NCI-H1417 (cell line): Measurements from ENCODE around the gene REEP3.

Experiments used
- DNase-seq, 3 experiments: peaks; one replicate each; lab custom pipeline; 2025; lab: John Stamatoyannopoulos, UW

Gene REEP3

DNA sequence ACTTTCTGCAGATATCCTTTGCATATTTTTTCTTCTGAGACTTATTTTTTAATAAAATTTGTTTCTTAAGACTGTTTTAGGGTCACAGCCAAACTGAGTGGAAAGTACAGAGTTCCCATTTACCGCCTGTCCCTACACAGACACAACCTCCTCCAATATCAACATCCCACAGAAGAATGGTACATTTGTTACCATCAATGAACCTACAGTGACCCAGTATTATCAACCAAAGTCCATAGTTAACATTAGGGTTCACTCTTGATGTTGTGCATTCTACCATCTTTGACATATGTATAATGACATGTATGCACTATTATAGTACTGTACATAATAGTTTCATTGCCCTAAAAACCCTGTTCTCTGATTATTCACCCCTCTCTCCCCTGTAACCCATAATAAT, 14.6 kb upstream of the REEP3 start:
- DNase-seq: no peak

DNA sequence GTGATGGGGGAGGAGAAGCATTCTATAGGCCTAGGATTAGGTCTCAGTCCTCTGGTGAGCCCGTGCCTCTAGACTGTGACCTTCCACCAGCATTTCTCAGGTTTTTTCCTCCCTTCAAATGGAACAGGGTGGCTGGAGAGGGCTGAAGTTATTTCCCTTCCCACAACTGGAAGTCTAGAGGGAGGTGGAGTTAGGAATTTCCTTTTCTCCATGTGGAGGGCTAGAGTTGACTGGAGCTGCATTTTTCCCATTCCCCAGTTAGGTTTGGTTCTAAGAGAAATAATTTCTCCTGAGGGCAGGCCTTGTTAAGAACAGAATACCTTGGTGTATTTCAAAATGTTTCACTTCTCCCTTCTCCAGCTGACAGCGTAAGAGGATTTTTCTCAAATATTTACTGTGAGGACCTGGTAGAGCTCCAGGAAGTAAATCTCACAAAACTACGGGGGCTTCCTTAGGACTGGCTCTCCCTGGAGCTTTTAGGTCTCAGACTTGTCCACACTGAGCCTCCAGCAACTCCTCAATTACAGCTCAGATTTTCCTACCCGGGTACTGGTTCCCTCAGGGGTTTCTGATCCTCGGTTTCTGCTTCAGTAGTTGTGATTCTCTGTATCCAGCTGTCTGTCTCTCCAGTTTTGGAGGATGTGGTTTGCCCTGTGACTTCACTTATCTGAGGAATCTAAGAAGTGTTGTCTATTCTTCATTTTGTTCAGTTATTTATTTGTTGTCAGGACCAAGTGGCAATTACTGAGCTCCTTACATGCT, 6.0 kb upstream of the REEP3 start:
- no peak for DNase-seq

DNA sequence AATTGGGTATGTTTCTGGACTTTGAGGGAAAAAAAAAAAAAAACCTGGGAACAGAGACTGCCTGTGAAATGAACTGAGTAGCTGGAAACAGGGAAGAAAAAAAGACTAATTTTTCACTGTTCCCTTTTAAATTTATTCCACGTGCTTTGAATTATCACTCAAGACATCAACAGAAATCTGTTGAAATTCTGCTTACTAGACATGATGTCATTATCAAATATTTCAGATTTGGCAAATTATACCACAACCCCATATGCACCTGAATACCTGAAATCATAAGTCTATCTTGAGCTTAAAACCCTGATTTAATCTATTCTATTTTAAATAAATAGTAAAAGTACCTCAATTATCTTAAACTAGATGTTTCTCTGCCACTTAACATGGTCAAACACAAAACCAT, 5.0 kb upstream of the REEP3 start:
- DNase-seq: no peak

DNA sequence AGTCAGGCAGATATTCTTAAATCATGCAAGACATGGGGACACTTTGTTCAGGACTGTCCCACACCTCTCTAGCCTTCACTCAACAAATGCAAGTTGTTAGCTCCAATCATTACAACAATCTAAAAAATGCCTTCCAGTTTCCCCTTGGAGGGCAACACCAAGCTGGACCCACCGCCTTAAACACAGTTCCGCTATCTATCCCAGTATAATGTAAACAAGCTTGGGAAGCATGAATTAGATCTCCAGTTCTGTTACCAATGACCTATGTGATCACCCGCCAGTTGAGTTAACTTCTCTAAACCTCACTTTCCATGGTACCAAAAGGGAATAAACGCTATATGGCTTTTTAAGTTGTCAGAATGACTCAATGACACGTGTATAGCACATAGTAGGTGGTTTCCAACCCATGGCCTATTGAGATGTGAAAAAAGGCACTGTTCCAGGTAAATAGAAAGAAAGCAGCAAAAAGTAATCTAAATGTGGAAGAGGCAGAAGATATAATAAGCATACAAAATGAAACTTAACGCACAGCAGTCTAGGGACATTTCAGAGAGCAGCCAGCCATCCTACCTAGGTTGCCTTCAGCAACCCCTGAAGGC, 2.4 kb upstream of the REEP3 start:
- no peak for DNase-seq

DNA sequence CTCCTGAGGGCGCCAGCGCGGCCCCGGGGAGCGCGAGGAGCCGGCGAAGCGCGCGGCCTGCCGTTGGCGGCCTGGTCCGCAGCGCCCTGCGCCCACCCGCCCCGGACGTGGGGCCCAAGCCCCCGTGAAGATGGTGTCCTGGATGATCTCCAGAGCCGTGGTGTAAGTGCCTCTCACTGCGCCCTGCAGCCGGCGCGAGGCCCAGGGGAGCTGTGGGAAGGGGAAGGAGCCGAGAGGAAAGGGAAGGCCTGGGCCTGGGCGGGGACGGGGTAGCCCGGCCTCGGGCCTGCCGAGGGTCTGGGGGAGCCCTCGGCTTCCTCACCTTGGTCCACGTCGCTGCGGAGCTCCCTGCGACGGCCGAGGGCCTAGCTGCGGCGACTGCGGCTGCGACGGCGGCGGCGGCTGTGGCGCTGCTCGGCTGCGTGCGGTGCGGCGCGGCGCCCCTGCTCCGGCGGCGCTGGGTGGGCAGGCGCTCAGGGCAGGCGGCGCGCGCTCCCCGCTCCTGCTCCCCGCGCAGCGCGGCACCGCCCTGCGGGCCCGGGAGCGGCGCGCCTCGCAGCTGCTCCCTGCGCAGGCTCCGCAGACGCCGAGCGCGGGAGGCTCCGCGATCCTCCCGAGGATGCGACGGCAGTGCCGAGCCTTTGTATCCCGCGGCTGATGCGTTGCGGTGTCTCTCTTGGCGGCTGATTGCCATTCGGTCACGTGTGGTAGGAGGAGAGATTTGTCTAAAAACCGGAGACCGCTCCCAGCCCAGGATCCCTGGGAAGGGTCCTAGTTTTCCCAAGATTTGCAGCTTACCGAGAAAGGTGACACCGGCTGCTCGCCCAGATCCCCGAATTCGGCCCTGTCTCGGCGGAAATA, 445 bp downstream of the REEP3 start:
- peak; percentile 55 to 89 (median 86) for DNase-seq

DNA sequence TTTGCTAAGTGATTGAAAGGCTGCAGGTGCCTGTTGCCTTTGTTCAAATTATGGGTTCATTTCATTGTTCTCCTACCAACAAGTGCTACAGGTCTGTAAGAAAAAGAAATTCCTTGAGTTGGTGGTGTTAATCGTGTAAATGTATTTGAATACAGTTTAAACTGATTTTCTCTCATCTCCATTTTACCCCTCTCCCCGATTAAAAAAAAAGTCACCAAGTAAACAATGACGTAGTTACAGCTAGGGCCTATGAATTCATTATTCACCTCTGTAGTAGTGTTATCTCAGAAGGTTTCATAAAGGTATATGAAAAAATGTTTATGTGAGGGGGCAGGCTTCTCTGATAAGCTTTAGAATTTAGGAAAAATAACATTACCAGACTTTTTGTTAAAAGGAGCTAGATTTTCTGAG, 1.1 kb downstream of the REEP3 start:
- DNase-seq: peak in 2 of 3 experiments; percentile 30 to 89

DNA sequence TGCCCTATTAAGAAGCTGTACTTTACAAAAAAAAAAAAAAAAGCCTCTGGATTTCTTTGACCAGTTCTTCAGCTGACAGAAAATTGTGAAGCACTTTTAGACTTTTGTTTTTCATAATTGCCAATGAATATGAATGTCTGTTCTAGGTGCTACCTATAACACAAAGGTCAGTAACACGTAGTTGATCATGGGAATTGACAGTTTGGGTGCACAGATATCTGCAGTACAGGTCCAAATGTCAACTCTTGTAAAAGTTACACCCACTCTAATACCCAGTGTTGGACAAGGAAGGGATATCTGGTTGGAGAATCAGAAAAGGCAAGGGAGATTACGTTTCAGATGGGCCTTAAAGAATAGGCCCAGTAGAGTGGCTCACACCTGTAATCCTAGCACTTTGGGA, 1.8 kb downstream of the REEP3 start:
- DNase-seq: peak in 2 of 3 experiments; percentile 1 to 17

DNA sequence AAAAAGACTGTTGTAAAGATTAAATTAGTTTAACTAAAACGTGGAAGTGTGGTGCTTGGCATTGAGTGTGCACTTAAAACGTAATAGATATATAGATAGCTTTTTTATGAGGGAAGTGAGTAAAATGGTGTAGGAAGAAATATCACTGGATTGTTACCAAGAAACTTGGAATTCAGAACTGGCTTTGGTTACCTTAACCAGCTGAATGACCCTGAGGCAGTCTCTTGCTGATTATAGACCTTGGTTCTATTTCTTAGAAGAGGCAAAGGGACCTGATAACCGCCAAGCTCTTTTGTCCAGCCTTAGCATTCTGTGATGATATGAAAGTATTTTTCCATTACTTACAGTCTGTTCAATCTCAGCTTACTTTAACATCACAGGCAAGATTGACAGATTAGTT, 3.8 kb downstream of the REEP3 start:
- no peak for DNase-seq

DNA sequence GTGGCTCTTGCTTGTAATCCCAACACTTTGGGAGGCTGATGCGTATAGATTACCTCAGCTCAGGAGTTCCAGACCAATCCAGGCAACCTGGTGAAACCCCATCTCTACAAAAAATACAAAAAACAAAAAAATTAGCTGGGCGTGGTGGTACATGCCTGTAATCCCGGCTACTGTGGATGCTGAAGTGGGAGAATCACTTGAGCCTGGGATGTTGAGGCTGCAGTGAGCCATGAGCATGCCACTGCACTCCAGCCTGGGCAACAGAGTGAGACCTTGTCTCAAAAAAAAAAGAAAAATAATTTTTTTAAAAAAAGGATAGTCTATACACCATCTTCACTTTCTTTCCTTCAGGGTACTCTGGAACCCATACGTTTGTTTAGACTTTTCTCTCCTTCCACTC, 6.2 kb downstream of the REEP3 start:
- DNase-seq: no peak

DNA sequence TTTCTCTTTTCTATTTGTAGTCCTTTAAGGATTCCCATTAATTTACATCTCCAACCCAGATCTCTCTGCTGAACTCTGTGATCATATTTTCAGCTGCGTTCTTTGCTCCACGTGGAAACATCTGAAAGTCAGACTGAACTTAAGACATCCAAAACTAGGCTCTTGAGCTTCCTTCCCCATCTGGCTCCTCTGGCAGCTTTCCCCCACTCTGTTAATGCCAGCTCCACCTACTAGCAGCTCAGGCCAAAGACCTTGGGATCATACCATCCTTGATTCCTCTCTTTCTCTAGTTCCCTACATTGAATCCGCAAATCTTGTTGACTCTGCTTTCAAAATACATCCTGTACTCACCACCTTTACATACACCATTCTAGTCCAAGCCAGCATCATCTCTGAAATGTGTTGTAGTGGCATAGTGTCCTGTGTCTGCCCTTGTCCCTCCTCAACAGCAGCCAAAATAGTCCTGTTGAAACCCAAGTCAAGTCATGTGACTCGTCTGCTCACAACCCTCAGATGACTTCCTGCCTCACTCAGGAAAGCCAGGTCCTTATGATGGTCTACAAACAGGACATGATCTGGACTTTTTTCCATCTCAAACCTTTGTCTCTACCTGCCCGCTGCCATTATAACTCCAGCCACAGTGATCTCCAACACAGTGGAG, 7.0 kb downstream of the REEP3 start:
- DNase-seq: no peak

DNA sequence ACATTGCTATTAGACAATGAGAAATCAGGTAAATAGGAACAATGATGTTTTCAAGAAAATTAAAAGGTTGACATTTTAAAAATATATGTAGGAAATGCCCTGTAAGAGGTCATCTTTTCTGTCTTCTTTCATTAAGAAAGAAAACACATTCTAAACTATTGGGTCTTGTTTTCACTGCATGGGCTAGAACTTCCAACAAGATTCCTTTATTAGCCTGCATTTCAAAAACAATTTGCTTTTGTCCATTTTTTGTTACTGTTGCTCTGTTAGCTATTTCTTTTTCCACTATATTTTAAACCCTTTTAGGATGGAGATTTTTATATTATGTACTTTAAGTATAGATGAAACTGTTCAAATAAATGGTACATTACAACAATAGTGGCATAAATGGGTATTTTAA, 9.2 kb downstream of the REEP3 start:
- DNase-seq: no peak

DNA sequence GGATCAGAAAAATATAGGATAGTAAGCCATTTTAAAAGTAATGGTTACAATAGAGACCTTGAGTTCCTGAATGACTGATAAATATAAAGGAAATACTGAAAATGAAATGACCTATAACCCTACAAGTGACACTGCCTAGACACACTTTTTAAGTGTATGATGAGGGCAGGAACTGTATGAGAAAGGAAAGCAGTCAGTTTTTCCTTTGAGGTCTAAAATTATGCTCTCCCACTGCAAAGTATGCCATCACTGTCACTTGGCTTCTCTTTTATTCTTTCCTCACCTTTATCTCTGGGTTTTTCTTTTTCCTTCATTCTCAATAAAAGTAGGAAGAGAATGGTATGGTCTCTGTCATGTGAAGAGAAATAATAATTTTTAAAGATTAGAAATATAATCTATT, 13.5 kb downstream of the REEP3 start:
- DNase-seq: no peak

DNA sequence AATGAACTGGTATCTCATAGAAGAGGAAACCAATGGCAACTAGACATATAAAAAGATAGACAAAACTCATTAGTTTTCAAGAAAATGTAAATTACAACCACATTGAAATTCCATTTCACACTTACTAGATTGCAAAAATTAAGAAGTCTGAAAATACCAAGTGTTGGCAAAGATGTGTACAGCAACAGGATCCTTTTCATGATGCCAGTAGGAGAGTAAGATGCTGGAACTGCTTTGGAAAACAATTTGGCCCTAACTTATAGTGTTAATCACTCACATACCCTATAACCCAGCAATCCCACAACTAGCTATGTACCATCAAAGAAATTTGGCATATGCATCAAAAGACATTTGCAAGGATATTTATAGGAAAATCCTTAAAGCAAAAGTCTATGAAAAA, 15.5 kb downstream of the REEP3 start:
- DNase-seq: no peak

DNA sequence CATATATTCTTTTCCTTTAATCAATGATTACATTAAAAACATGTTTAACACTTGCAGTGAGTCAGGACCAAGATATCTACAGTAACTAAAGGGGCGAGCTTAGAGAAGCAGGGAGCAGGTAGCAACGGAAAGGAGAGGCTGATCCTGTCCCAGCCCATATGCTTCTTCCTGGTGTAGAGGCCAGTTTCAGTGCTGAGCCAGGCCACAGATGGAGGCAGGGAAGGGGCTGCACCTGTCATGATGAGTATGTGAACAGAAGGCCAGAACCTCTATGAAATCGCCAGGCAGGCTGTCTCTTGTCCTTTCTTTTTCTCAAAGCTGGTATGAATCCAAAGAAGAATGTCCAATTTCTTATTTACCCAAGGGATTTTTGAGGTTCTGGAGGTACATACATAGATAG, 16.3 kb downstream of the REEP3 start:
- no peak for DNase-seq

DNA sequence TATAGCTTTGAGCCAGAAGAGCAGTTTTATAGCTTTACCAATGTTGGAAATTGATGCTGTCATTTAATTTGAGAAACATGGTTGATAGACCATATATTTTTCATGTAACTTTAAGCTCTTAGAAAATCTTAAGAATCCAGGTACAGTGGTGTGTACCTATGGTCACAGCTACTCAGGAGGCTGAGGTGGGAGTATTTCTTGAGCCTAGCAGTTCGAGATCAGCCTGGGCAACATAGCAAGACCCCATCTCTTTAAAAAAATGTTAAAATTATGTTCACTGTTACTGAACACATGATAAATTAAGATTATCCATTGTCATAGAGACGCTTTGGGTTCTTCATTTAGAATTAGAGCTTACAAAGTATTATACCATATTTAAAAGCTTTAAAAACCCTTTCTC, 18.2 kb downstream of the REEP3 start:
- no peak for DNase-seq

DNA sequence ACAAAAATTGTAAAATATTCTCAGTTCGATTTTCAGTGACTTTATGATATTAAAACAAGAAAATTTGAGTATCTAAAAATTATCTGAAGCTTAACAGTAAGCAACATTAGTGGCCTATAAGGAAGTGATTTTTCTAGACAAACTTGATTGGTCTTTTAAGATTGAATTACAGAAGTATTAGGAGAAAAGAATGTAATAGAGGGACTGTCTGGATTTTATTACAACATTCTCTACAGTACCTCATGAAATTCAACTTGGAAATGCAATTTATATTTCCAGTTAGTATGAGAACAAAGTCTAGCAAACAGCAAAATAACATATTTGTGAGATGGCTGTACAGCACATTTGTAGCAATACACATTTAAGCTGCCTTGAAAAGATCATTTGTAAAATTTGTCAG, 18.8 kb downstream of the REEP3 start:
- no peak for DNase-seq

DNA sequence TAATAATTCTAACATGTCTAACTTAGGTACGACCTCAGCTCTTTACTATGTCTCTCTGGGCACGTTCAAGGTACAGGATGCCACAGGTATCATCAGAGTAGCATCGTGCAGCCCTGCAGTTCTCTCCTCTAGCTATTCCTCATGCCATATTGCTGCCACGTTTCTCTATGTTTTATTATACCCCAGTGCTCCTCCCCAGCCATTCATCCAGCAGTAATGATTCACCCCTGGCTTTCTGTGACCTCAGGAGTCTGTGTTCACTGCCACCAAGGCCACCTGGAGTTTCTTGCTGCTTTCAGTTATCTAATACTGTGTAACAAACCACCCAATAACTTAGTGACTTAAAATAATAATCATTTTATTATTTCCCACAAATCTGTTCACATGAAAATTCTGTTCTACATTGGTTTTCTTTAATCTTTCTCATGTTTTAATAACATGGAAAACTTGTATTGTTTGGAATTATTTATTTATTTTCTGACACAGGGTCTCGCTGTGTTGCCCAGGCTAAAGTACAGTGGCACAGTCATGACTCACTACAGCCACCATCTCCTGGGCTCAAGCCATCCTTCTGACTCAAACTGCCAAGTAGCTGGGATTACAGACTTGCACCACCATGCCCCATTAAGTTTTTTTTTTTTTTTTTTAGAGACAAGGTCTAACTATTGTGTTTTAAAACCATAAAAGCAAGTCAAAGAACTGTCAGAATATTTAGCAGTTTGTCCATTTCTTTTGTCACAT, 21.8 kb downstream of the REEP3 start:
- DNase-seq: no peak

DNA sequence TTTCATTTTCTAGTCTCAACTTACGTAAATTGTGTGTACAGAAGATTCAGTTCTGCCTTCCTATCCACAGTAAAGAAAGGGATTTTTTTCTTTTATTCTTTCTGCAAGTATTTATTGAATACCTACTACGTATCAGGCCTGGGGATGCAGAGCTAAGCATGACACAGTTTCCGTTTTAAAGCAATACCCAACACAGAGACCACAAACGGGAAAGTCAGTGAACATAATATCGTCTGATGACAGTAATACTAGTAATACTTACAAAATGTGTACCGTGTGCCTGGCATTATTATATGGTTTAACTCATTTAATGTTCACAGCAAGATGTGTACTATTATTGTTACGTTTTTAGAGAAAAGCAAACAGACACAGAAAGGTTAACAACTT, 22.4 kb downstream of the REEP3 start:
- no peak for DNase-seq

DNA sequence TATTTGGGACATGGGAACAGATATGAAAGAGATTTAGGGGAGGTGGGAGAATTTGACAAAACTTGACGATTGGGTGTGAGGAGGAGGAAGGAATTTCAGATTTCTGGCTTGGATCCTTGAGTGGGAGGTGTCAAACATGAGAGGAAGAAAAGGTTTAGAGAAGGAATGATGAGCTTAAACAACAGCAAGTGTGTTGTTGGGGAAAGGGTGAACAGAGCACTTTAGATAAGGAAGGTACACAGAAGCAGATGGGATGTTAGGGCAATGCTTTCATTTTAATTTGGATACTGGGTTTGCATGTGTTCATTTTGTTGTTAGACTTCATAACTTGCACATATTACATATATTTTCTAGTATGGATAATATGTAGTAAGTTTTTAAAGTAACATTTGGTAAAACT, 23.2 kb downstream of the REEP3 start:
- no peak for DNase-seq

DNA sequence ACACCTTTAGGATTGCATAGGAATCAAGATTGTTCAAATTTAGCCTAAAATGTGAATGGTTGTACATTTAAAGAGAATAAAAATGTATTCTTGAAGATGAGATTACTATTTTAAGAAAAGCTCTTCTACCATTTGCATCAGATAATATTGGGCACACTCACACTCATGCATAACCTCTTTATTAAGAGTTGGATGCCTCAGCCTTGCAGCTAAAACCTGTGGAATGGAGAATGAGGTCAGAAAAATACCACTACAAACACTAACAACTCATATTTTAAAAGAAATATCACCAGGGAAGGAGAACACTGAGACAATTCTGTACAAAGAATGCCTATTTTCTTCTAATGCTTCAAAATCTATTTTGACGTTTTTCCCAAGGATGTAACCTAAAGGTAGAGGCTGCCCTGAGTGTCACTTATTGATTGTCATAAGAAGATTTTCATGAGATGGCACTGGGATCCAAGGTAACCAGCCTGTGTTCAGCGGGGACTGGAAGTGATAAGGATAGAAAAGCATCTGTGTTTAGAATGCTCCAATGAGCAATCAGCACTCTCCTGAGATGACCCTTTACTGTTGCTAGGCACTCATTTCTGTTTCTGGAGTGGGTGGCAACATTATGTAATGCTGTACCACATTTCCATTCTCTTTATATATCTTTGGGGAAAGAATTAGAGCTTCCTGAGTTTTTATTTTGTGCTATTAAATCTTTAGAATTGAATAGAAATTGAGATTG, 26.6 kb downstream of the REEP3 start:
- DNase-seq: peak in 2 of 3 experiments; percentile 0 to 59

DNA sequence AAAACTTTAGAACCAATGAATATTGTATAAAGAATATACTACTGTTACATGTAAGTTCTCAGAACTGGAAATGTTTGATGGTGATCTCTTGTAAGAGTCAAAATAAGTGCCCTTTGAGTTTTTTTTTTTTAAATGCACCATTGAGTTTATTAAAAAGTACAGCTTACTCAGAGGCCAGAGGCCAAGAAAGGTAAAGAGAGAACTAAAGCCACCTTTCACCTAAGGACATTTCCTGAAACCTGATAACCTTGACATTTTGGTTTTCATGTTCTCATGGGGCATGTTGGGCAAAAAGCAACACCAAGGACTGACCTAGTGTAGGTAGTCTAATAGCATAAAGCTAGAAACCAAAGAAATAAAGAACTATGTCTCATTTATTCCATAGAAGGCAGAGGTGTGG, 27.7 kb downstream of the REEP3 start:
- DNase-seq: no peak
